GM12878 (cell line): ENCODE data around the gene VMO1. TPM values are rescaled to one million over a fixed set of nuclear protein-coding genes. Genes with fewer than 3 reads are reported as not detected.

Experiments
- ATAC-seq: fragments of 200-7000 bp; cut with Tn5 transposase; 3 replicates; pipeline ENCODE4 v1.9.1; 2020; ENCODE audit warnings: mild to moderate bottlenecking, moderate library complexity
- BruUV-seq: library from RNA; stranded (reverse); fragments of 400-500 nt; replicated peaks from 2 replicates; lab custom pipeline; 2021; lab: Mats Ljungman, UMichigan
- CTCF ChIA-PET: fragments of 300-600 bp; sonication (Branson Sonifier 250); formaldehyde crosslinking; extraction: SDS; loops from one replicate; lab custom pipeline; 2021; ENCODE audit warnings: inconsistent platforms; lab: Yijun Ruan, JAX
- POLR2A ChIA-PET: fragments of 350-600 bp; formaldehyde crosslinking; extraction: SDS; loops from one replicate; lab custom pipeline; 2021; ENCODE audit warnings: inconsistent platforms; lab: Charles Lee
- RAD21 ChIA-PET: fragments of 300-600 bp; sonication (Branson Sonifier 250); formaldehyde crosslinking; loops from one replicate; lab custom pipeline; 2023; ENCODE audit warnings: antibody characterized with exemption; ENCODE audit not compliant: unreplicated experiment; lab: Charles Lee
- SMC1A ChIA-PET: fragments of 300-600 bp; sonication (Branson Sonifier 250); formaldehyde crosslinking; loops from one replicate; lab custom pipeline; 2023; ENCODE audit not compliant: unreplicated experiment, uncharacterized antibody; lab: Charles Lee
- DNase-seq: peaks from one replicate; pipeline ENCODE4 v3.0.0-alpha.2; 2011; ENCODE audit warnings: low read depth, low spot score
- FAIRE-seq: peaks from 3 replicates; lab custom pipeline; 2011; peaks lifted over from hg19 to GRCh38; lab: Jason Lieb, UNC
- H2AFZ ChIP-seq: 2 replicates; pipeline ENCODE4 v1.6.0; 2011; ENCODE audit warnings: low read depth, low read length, control low read depth; ENCODE audit not compliant: control insufficient read depth
- H3K27ac ChIP-seq: 2 replicates; pipeline ENCODE4 v1.5.1; 2011; ENCODE audit warnings: control low read depth; ENCODE audit not compliant: control insufficient read depth, insufficient read depth
- H3K27me3 ChIP-seq, 2 experiments: replicated peaks in 1 of 2; 2 replicates each; pipeline versions ENCODE4 v1.6.0 to v1.6.1; 2011; ENCODE audit warnings: low read length in 1 of 2; ENCODE audit not compliant: control insufficient read depth in 2 of 2, insufficient read depth in 2 of 2
- H3K36me3 ChIP-seq, 2 experiments: 2 replicates each; pipeline ENCODE4 v1.5.1; 2011; ENCODE audit warnings: low read length in 1 of 2; ENCODE audit not compliant: control insufficient read depth in 2 of 2, insufficient read depth in 2 of 2
- H3K4me1 ChIP-seq: 2 replicates; pipeline ENCODE4 v1.6.1; 2011; ENCODE audit warnings: mild to moderate bottlenecking, low read length, moderate library complexity, mixed read lengths; ENCODE audit not compliant: control insufficient read depth, insufficient read depth
- H3K4me2 ChIP-seq: 2 replicates; pipeline ENCODE4 v1.6.0; 2011; ENCODE audit warnings: control low read depth; ENCODE audit not compliant: control insufficient read depth, insufficient read depth
- H3K4me3 ChIP-seq: fragments of 200-600 bp; sonication (generic); 2 replicates; pipeline ENCODE4 v1.5.1; 2016
- H3K79me2 ChIP-seq: 2 replicates; pipeline ENCODE4 v1.6.0; 2011; ENCODE audit warnings: low read length; ENCODE audit not compliant: control insufficient read depth, insufficient read depth
- H3K9ac ChIP-seq: 2 replicates; pipeline ENCODE4 v1.8.0; 2011; ENCODE audit warnings: low read length, control low read depth, mixed read lengths; ENCODE audit not compliant: control insufficient read depth, insufficient read depth
- H3K9me3 ChIP-seq: replicated peaks from 3 replicates; pipeline ENCODE4 v1.5.1; 2011; ENCODE audit warnings: mild to moderate bottlenecking, low read length; ENCODE audit not compliant: control insufficient read depth, insufficient read depth
- H4K20me1 ChIP-seq: 2 replicates; pipeline ENCODE4 v1.6.0; 2011; ENCODE audit not compliant: control insufficient read depth, insufficient read depth
- JUND ChIP-seq: IDR thresholded peaks from 2 replicates; pipeline ENCODE4 v1.6.1; 2012; ENCODE audit warnings: low read depth, mild to moderate bottlenecking, low read length, improper control_type of control experiment, moderate library complexity
- PML ChIP-seq: IDR thresholded peaks from 2 replicates; pipeline ENCODE4 v1.6.1; 2012; ENCODE audit warnings: low read length, inconsistent platforms
- POLR2AphosphoS5 ChIP-seq: IDR thresholded peaks from 2 replicates; pipeline ENCODE4 v1.6.1; 2011; ENCODE audit warnings: mild to moderate bottlenecking, low read length, inconsistent platforms
- POU2F2 ChIP-seq: IDR thresholded peaks from 3 replicates; pipeline ENCODE4 v1.6.1; 2011; ENCODE audit warnings: low read depth, mild to moderate bottlenecking, low read length, borderline replicate concordance
- RAD51 ChIP-seq: fragments of 450-650 bp; IDR thresholded peaks from 2 replicates; pipeline ENCODE4 v1.6.1; 2016; ENCODE audit warnings: moderate library complexity, mild to moderate bottlenecking, inconsistent platforms
- RELB ChIP-seq: fragments of 450-650 bp; IDR thresholded peaks from 2 replicates; pipeline ENCODE4 v1.6.1; 2017; ENCODE audit warnings: low read depth, mild to moderate bottlenecking, moderate library complexity
- SP1 ChIP-seq: IDR thresholded peaks from one replicate; pipeline ENCODE4 v1.6.1; 2011; ENCODE audit warnings: low read depth, low read length
- TARDBP ChIP-seq: IDR thresholded peaks from 2 replicates; pipeline ENCODE4 v1.6.1; 2016; ENCODE audit warnings: borderline replicate concordance
- ZNF217 ChIP-seq: fragments of 450-650 bp; IDR thresholded peaks from 2 replicates; pipeline ENCODE4 v1.6.1; 2017; ENCODE audit warnings: antibody characterized with exemption, mild to moderate bottlenecking
- ZNF687 ChIP-seq: fragments of 450-650 bp; IDR thresholded peaks from 2 replicates; pipeline ENCODE4 v1.6.1; 2017; ENCODE audit warnings: mild to moderate bottlenecking, moderate library complexity
- WGBS: methylation state at CpG from one replicate; pipeline ENCODE4 v1.1.6; 2016; ENCODE audit warnings: low lambda C conversion rate; ENCODE audit not compliant: insufficient replicate concordance, insufficient coverage; ENCODE audit errors: missing lambda C conversion rate; 5-methylcytosine and 5-hydroxymethylcytosine counted together
- in situ Hi-C: fragments of 300-500 bp; cut with MboI; formaldehyde crosslinking; loops from 9 replicates; pipeline ENCODE4 v1.14.3; 2018; ENCODE audit warnings: mixed read lengths
- intact Hi-C: fragments of 100-400 bp; cut with micrococcal nuclease; formaldehyde crosslinking; loops from one replicate; pipeline ENCODE4 v1.14.2; 2022; ENCODE audit not compliant: unreplicated experiment
- polyA plus RNA-seq, 11 experiments: library from polyadenylated mRNA; depleted of rRNA in 4 of 11; unstranded in 6 of 11; stranded (reverse) in 5 of 11; fragments of >200 nt; fragmentation: Nextera tagmentation in 4 of 11; fragmentation: Illumina TruSeq in 1 of 11; extraction: Ambion mirVana in 4 of 11; extraction: Trizol in 1 of 11; gene quantifications; 1 replicate in 1 of 11; 2 replicates in 10 of 11; pipeline versions ENCODE4 v1.2.1 to v1.2.3, GENCODE V29; 2011 to 2016; ENCODE audit warnings: inconsistent platforms in 2 of 11, missing spikeins in 2 of 11, low read depth in 1 of 11
- total RNA-seq, 4 experiments: library from RNA; depleted of rRNA in 3 of 4; stranded (reverse); fragments of >200 nt in 3 of 4; fragmentation: Illumina TruSeq in 1 of 4; extraction: Trizol in 1 of 4; gene quantifications; 2 replicates each; pipeline versions ENCODE4 v1.2.1 to v1.2.3, GENCODE V29; 2013 to 2021

Gene VMO1
- total and polyA plus RNA-seq, 10 of the 15 experiments (the other 5 are each of a cell fraction or from before 2014, with no cell fraction given) = 0.27 to 0.54 (median 0.31) TPM; not detected in 7

DNA sequence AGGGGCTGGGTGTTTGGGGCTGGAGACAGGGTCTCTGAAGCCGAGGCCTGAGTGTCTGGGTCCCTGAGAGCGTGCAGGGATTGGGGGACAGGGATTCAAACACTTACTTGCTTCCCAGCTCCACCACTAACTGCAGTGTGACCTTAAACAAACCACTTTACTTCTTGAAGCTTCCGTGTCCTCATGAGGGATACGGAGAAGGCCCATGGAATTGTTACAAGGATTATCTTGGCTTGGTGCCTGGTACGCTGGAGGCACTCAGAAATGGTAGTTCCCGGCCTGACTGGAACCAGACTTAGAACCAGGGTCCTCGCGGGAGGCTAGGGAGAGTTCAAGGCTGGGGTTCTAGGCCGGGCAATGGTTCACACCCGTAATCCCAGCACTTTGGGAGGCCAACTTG lies 43.5 kb downstream of the VMO1 start:
- SMC1A ChIA-PET = no interaction called here
- H2AFZ ChIP-seq = no peak overlapping the region
- 60% methylated on average over 9 of the region's 10 CpGs for WGBS
- TF ChIP-seq JUND (no peak), TARDBP (no peak), RAD51 (no peak), ZNF217 (no peak), PML (no peak), POU2F2 (no peak), RELB (no peak)
- H3K9ac ChIP-seq = no peak overlapping the region
- CTCF ChIA-PET = no interaction called here
- H3K27ac ChIP-seq = no peak overlapping the region
- no peaks in the 10 kb centered on the region for H3K79me2 ChIP-seq
- ATAC-seq (no peak), DNase-seq (no peak), FAIRE-seq (no peak)
- H3K4me3 ChIP-seq = no peak overlapping the region
- POLR2A ChIA-PET = interaction anchor here (0.6 kb wide), 1 partner anchor 94 kb away, joined by 4 read pairs; no protein-coding TSS in a partner anchor
- no peaks in the 10 kb centered on the region for H3K36me3 ChIP-seq
- H3K4me2 ChIP-seq = no peak overlapping the region
- no peaks in the 10 kb centered on the region for H3K9me3 ChIP-seq
- RAD21 ChIA-PET = no interaction called here
- intact Hi-C loops (no loop called here), in situ Hi-C loops (no loop called here)
- H3K27me3 ChIP-seq = peaks cover 9 to 15% of the 10 kb centered on the region in 2 experiments
- no TSS peak for BruUV-seq
- H3K4me1 ChIP-seq = peaks cover 3% of the 10 kb centered on the region; the same call in 1 of the 2 replicates
- H4K20me1 ChIP-seq = no peaks in the 10 kb centered on the region

- no peak for ATAC-seq
- no peak overlapping the region for H3K4me2 ChIP-seq
- ChIA-PET CTCF (no interaction called here), POLR2A (no interaction called here), SMC1A (no interaction called here), RAD21 (no interaction called here)
- in situ Hi-C loops = no loop called here
- 61% methylated on average over 9 of the region's 9 CpGs for WGBS
- H3K27me3 ChIP-seq = peaks cover 9 to 15% of the 10 kb centered on the region in 2 experiments
- intact Hi-C loops = no loop called here
- no peak overlapping the region for H3K9ac ChIP-seq
- no peak for DNase-seq
- no peak for FAIRE-seq
- no TSS peak for BruUV-seq
- H3K79me2 ChIP-seq = no peaks in the 10 kb centered on the region
- H3K9me3 ChIP-seq = no peaks in the 10 kb centered on the region
- H3K27ac ChIP-seq = no peak overlapping the region
- TF ChIP-seq POLR2AphosphoS5 (no peak), TARDBP (no peak), SP1 (no peak), ZNF687 (no peak)
- no peak overlapping the region for H3K4me3 ChIP-seq
- peaks cover 3% of the 10 kb centered on the region; the same call in 1 of the 2 replicates for H3K4me1 ChIP-seq
- no peaks in the 10 kb centered on the region for H4K20me1 ChIP-seq
- H3K36me3 ChIP-seq = no peaks in the 10 kb centered on the region
- H2AFZ ChIP-seq = no peak overlapping the region
Measured at GRCh38 chr17:4742133-4742532, 44.0 kb downstream of the VMO1 start.
